Right atrium auricular region (tissue), 2 donors: ENCODE measurements around the gene CADM1. TPM values are rescaled to one million over a fixed set of nuclear protein-coding genes. Genes with fewer than 3 reads are reported as not detected.

ENCODE experiments used
- DNase-seq: peaks from one replicate; pipeline ENCODE4 v3.0.0-alpha.2; 2019; ENCODE audit warnings: low spot score
- H3K27ac ChIP-seq, 2 donors: fragments of 200-600 bp; sonication (generic); 1 replicate in 1 of 2; 2 replicates in 1 of 2; pipeline ENCODE4 v1.5.1; 2016 to 2019
- H3K27me3 ChIP-seq, 2 donors: fragments of 200-600 bp; sonication (generic); one replicate each; pipeline versions ENCODE4 v1.5.1 to v1.6.0; 2017 to 2019
- H3K36me3 ChIP-seq: fragments of 200-600 bp; sonication (generic); one replicate; pipeline ENCODE4 v1.5.1; 2016
- H3K4me1 ChIP-seq, 2 donors: fragments of 200-600 bp; sonication (generic); one replicate each; pipeline versions ENCODE4 v1.5.1 to v1.6.0; 2017 to 2019
- H3K4me3 ChIP-seq, 2 donors: fragments of 200-600 bp; sonication (generic); 1 replicate in 1 of 2; 2 replicates in 1 of 2; pipeline ENCODE4 v1.5.1; 2017 to 2019; ENCODE audit warnings: mild to moderate bottlenecking in 1 of 2, moderate library complexity in 1 of 2
- H3K9me3 ChIP-seq, 2 donors: fragments of 200-600 bp; sonication (generic); one replicate each; pipeline ENCODE4 v1.5.1; 2019
- total RNA-seq, 2 donors: library from RNA; depleted of rRNA; stranded (reverse); fragments of >200 nt; gene quantifications; one replicate each; pipeline ENCODE4 v1.1.0, GENCODE V29; 2016
- TF ChIP-seq, protein P1 (sequence below), 2 donors: fragments of 200-600 bp; sonication (generic); IDR thresholded peaks; one replicate each; pipeline ENCODE4 v1.5.1; 2019; ENCODE audit warnings: antibody characterized with exemption in 2 of 2

The CADM1 gene
- total RNA-seq, 2 donors from 2014 or later: 19.8 to 33.9 TPM

DNA sequence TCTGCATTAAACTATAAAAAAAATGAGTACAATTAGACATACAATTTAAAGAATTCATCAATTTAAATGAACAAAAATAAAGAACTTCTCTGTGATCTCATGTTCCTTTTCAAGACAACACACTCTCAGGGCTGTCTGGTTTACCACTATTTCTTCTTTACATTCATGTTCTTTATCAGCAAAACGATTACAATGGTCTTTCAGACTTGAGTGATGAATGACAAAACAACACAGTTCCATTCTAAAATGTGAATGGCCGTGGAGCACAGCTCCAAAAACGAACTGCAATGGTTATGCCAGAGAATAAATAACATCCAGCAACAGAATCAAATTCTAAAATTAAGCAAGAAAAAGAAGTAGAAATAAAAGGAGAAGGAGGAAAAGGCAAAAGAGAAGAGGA is 113.1 kb downstream of the CADM1 start:
- Histone ChIP-seq H3K4me3 (no peak overlapping the region), H3K36me3 (no peaks in the 10 kb centered on the region), H3K27ac (no peak overlapping the region), H3K9me3 (no peaks in the 10 kb centered on the region), H3K27me3 (no peaks in the 10 kb centered on the region), H3K4me1 (no peaks in the 10 kb centered on the region)
- DNase-seq: no peak
- TF ChIP-seq, protein P1, sequence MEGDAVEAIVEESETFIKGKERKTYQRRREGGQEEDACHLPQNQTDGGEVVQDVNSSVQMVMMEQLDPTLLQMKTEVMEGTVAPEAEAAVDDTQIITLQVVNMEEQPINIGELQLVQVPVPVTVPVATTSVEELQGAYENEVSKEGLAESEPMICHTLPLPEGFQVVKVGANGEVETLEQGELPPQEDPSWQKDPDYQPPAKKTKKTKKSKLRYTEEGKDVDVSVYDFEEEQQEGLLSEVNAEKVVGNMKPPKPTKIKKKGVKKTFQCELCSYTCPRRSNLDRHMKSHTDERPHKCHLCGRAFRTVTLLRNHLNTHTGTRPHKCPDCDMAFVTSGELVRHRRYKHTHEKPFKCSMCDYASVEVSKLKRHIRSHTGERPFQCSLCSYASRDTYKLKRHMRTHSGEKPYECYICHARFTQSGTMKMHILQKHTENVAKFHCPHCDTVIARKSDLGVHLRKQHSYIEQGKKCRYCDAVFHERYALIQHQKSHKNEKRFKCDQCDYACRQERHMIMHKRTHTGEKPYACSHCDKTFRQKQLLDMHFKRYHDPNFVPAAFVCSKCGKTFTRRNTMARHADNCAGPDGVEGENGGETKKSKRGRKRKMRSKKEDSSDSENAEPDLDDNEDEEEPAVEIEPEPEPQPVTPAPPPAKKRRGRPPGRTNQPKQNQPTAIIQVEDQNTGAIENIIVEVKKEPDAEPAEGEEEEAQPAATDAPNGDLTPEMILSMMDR (IDR thresholded peaks at IDR 0.05): no peak

DNA sequence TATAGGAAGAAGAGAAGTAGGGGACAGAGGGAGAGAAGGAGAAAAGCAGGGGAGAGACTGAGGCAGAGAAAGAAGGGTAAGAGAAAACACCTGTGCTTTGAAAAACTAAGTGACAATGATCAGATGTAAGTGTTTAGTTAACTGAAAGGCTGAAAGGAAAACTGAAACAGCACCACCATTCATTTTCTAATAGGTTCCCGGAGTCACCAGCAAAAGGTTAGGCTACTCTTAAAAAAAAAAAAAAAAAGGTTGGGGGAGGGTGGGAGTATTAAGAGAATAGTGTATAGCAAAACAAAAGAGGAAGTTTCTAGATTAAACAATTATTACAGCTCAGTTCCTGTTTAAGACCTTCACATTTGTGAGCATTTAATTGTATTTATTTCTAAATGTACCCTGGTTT is 113.8 kb downstream of the CADM1 start:
- no peak for DNase-seq
- H3K27ac ChIP-seq: no peak overlapping the region
- H3K9me3 ChIP-seq: no peaks in the 10 kb centered on the region
- TF ChIP-seq, protein P1 (IDR thresholded peaks at IDR 0.05): no peak
- no peaks in the 10 kb centered on the region for H3K27me3 ChIP-seq
- H3K36me3 ChIP-seq: no peaks in the 10 kb centered on the region
- H3K4me1 ChIP-seq: no peaks in the 10 kb centered on the region
- no peak overlapping the region for H3K4me3 ChIP-seq

DNA sequence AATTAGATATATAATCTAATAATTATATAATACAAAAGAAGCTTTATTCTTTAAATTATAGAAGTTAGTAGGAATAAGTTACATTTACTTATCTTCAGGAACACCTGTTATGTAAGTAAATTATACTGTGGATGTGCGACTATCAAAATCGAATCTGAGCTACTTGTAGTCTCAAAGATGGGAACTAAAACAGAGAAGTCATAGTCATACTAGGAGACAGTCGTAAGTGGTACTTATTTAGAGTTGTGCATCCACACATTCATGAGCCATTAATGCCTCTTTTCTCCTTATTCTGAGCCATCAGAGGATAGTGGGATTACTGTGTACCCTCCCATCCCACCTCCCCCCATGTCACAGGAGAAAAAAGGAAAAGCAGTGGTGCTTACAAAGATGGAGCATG is 114.4 kb downstream of the CADM1 start:
- DNase-seq: no peak
- H3K27ac ChIP-seq: no peak overlapping the region
- no peaks in the 10 kb centered on the region for H3K9me3 ChIP-seq
- TF ChIP-seq, protein P1 (IDR thresholded peaks at IDR 0.05): no peak
- H3K36me3 ChIP-seq: no peaks in the 10 kb centered on the region
- no peaks in the 10 kb centered on the region for H3K4me1 ChIP-seq
- no peak overlapping the region for H3K4me3 ChIP-seq
- H3K27me3 ChIP-seq: no peaks in the 10 kb centered on the region

DNA sequence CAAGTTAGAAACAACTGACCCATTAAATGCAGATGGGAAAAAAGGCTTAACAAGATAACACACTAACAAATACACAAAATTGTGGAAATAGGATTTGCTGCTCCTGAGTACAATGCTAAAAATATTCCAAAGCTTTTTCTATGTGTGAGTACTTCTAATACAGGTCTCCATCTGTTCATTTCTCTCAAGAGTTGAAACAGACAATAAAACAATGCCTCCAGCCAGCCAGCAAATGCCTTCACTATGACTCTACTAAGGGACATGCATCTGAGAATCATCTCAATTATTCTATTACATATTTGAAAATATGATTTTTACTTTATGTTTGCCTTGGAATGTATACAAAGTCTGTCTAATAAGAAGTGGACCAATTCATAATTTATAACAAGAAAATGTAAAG is 119.0 kb downstream of the CADM1 start:
- Histone ChIP-seq H3K4me1 (no peaks in the 10 kb centered on the region), H3K27me3 (no peaks in the 10 kb centered on the region), H3K27ac (no peak overlapping the region), H3K36me3 (no peaks in the 10 kb centered on the region), H3K4me3 (no peak overlapping the region), H3K9me3 (no peaks in the 10 kb centered on the region)
- DNase-seq: no peak
- TF ChIP-seq, protein P1 (IDR thresholded peaks at IDR 0.05): no peak

DNA sequence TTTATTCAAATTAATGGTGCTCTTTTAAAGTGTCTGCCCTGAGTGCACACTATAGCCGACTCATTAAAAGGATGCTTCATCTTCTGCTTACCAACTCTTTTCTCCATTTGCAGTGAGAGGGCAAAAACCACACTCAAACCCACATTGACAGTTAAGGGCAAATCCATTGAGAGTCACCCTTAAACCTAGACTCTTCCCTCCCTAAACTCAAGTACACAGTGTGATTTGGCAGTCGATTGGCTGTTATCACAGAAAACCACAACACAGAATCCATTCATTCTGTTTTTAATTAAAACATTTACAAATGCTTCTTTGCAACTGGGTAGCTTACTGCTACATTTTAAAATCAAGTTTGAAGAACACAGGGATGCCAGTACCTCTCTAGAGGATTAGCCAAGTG is 120.0 kb downstream of the CADM1 start:
- Histone ChIP-seq H3K4me1 (no peaks in the 10 kb centered on the region), H3K4me3 (no peak overlapping the region), H3K27me3 (no peaks in the 10 kb centered on the region), H3K9me3 (no peaks in the 10 kb centered on the region), H3K27ac (no peak overlapping the region), H3K36me3 (no peaks in the 10 kb centered on the region)
- TF ChIP-seq, protein P1 (IDR thresholded peaks at IDR 0.05): no peak
- no peak for DNase-seq

DNA sequence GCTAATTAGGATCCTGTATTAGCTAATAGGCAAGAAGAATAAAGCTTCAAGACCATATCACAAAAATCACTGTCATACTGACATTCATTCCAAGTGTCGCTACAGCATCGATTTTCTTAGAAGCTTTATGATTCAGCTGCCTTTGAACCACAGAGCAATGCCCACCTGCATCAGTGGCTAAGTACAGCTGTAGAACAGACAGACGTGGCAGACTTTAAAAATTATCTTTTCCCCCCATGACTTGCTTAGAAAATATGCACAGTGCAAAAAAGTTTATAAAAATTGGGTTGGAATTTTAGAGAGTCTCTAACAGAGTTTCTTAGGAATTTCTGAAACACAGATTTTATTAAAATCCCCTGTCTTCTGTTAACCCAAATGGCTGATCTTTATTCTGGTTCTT is 120.8 kb downstream of the CADM1 start:
- Histone ChIP-seq H3K27ac (no peak overlapping the region), H3K4me1 (no peaks in the 10 kb centered on the region), H3K9me3 (no peaks in the 10 kb centered on the region), H3K27me3 (no peaks in the 10 kb centered on the region), H3K4me3 (no peak overlapping the region), H3K36me3 (no peaks in the 10 kb centered on the region)
- TF ChIP-seq, protein P1 (IDR thresholded peaks at IDR 0.05): no peak
- no peak for DNase-seq
